ENCODE data around the gene CACNA1A.
"Not testable (repeated sequence)": the region's sequence is repeated elsewhere in the genome, so short reads cannot be mapped to it uniquely, and the experiment has no call there.

The CACNA1A gene

GRCh38 chr19:13185763-13186657 lies 320.3 kb downstream of the CACNA1A start:
- DNase-seq, result not testable (repeated sequence)

- not testable (repeated sequence) for DNase-seq
These were observed 321.4 kb downstream of the CACNA1A start for GRCh38 chr19:13184926-13185325.

GRCh38 chr19:13181747-13182388 lies 324.4 kb downstream of the CACNA1A start:
- DNase-seq, result no peak

GRCh38 chr19:13178291-13178690 lies 328.0 kb downstream of the CACNA1A start:
- not testable (repeated sequence) for DNase-seq

GRCh38 chr19:13177584-13177983 lies 328.7 kb downstream of the CACNA1A start:
- not testable (repeated sequence) for DNase-seq

- no peak for DNase-seq
These were observed 329.9 kb downstream of the CACNA1A start for GRCh38 chr19:13176345-13176744.

- no peak for DNase-seq
These were observed 333.0 kb downstream of the CACNA1A start for GRCh38 chr19:13173139-13173737.

- DNase-seq, result peak; percentile 66
These were observed 333.7 kb downstream of the CACNA1A start for GRCh38 chr19:13172346-13173138.

GRCh38 chr19:13171146-13171545 lies 335.1 kb downstream of the CACNA1A start:
- DNase-seq, result no peak

GRCh38 chr19:13169769-13170168 lies 336.5 kb downstream of the CACNA1A start:
- DNase-seq, result no peak

- not testable (repeated sequence) for DNase-seq
These were observed 340.1 kb downstream of the CACNA1A start for GRCh38 chr19:13166151-13166550.

- DNase-seq, result no peak
These were observed 340.9 kb downstream of the CACNA1A start for GRCh38 chr19:13165162-13165997.

GRCh38 chr19:13164343-13165161 lies 341.7 kb downstream of the CACNA1A start:
- peak; percentile 76 for DNase-seq

- no peak for DNase-seq
These were observed 342.5 kb downstream of the CACNA1A start for GRCh38 chr19:13163609-13164342.

- peak; percentile 95 for DNase-seq
These were observed 343.3 kb downstream of the CACNA1A start for GRCh38 chr19:13162724-13163608.

GRCh38 chr19:13160557-13160956 lies 345.7 kb downstream of the CACNA1A start:
- no peak for DNase-seq

GRCh38 chr19:13159713-13160112 lies 346.6 kb downstream of the CACNA1A start:
- no peak for DNase-seq
